Measurements from ENCODE around the gene ACOX2. TPM values are rescaled to one million over a fixed set of nuclear protein-coding genes. Genes with fewer than 3 reads are reported as not detected.
"Not testable (repeated sequence)": the region's sequence is repeated elsewhere in the genome, so short reads cannot be mapped to it uniquely, and the experiment has no call there.

ACOX2 gene
- total RNA-seq, 1 experiment from 2014 or later, result 2.9 TPM

DNA sequence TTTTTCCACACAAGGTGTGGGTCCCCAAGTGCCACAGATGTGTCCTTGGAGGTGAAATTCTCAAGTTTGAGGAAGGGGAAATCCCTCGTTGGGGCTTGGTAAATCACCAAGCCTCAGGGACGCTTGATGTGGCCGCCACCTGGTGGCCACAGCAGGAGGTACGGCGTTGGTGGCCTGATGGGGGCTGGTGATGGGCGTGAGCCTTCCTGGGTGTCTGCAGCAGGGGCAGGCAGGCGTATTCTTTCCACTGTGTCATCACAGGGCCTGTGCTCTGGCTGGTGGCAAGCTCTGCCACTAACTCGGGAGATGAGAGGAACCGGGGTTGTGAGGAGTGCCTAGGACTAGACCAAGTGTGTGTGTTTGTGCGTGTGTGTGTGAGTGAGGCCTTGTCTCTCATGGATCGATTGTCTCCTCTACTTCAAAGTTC is 4.2 kb downstream of the ACOX2 start:
- H3K36me3 ChIP-seq (replicated peaks; ENCODE audit: control insufficient read depth, insufficient read depth, low read length), result no peaks in the 10 kb centered on the region
- H3K27me3 ChIP-seq (ENCODE audit: control insufficient read depth, insufficient read depth, low read length), result no peaks in the 10 kb centered on the region
- no peak overlapping the region for H3K4me3 ChIP-seq (ENCODE audit: insufficient read depth, low read depth, low read length)
- peak; percentile 89 for DNase-seq

DNA sequence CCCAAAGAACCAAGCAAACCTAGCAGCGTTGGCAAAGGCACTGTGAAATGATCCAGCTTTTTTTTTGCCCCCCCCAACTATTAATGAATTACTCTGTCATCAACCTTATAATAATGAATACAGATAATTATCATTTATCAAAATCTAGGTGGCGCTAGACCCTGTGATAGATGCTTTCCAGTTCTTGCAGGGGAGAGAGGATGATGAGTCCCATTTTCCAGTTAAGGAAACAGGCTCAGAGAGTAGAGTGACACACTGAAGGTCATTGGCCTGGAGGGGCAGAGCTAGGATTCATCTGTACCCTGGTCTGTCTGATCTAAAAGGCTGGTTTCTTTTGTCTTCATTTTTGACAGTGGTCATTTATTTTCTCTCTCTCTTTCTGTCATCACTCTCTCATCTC is 5.0 kb downstream of the ACOX2 start:
- Histone ChIP-seq H3K36me3 (replicated peaks; ENCODE audit: control insufficient read depth, insufficient read depth, low read length) (no peaks in the 10 kb centered on the region), H3K4me3 (ENCODE audit: insufficient read depth, low read depth, low read length) (no peak overlapping the region), H3K27me3 (ENCODE audit: control insufficient read depth, insufficient read depth, low read length) (no peaks in the 10 kb centered on the region)
- no peak for DNase-seq

DNA sequence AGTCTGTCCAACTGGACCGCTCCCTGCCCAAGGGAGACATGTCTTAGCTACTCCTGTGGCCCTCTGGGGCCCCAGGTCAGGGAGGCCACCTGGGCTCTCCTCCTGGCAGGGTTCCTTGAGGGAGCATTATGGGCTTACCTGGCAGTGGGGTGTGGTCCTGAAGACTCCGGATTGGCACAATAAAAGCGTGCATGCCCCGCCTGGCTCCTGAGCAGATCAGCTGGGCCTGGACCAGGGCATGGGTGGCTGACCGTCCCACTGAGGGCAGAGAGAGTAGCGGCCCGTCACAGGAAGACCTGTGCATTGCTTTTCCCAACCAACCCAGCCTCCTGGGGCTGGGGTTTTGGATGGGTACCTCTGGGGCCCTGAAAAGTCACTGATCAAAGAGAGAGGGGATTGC is 5.4 kb downstream of the ACOX2 start:
- no peaks in the 10 kb centered on the region for H3K36me3 ChIP-seq (replicated peaks; ENCODE audit: control insufficient read depth, insufficient read depth, low read length)
- H3K4me3 ChIP-seq (ENCODE audit: insufficient read depth, low read depth, low read length), result no peak overlapping the region
- H3K27me3 ChIP-seq (ENCODE audit: control insufficient read depth, insufficient read depth, low read length), result no peaks in the 10 kb centered on the region
- DNase-seq, result no peak

DNA sequence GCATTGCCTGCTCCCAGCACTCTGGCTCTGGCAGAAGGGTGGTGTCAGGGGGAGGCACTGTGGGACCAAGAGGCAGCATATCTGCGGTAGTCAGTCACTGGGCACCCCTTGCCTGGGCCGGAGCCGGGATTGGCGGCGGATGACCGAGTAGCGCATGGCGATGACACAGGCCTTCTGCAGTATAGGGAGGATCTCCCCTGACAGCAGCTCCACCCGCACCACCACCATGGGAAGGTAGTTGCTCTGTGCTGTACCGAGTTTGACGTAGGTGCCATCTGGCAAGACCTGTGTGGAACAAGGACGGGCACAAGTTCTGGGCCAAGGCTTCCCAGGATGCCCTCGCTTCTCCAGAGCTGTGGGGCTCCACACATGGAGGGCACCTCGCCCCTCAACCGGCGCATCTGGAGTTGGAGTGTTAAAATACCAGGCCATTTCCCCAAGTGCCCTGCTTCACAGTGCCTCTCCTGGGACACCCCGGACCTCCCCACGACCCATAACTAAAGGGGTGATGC is 6.6 kb downstream of the ACOX2 start:
- no peaks in the 10 kb centered on the region for H3K36me3 ChIP-seq (replicated peaks; ENCODE audit: control insufficient read depth, insufficient read depth, low read length)
- no peaks in the 10 kb centered on the region for H3K27me3 ChIP-seq (ENCODE audit: control insufficient read depth, insufficient read depth, low read length)
- DNase-seq, result peak; percentile 27
- H3K4me3 ChIP-seq (ENCODE audit: insufficient read depth, low read depth, low read length), result no peak overlapping the region

DNA sequence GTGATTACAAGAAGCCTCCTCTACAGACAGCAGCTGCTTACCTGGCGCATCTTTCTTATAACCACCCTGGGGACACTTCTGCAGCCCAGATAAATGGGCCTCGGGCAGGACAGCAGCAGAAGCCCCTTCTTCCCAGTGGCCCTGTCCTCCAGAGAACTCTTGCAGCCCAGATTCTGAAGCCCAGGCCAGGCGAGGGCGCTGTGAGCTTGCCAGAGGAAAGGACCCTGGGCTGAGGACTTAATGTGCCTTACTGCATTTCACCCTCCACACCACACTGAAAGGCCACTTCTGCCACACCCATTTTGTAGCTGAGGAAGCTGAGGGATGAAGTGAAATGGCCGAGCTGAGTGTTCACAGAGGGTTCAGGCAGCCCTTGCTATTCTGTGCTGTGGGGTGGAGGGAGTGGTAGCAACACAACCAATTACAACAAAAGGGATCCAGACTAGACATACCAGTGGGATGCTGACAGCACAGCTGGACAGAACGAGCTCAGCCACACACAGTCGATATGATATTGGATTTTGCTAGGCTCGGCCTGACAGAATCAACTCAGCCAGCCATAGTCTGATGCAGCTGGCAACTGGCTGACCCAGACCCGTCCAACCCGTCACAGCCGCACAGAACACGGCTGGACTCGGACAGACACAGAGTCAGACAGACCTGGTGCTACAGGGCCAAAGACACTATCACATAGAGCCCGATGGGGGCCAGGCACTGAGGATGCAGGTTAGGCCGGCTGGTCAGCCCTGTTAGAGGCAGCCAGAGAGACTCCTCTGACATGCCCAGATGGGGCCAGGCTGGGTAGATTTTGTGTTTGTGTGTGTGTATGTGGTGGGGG is 7.3 kb downstream of the ACOX2 start:
- no peaks in the 10 kb centered on the region for H3K27me3 ChIP-seq (ENCODE audit: control insufficient read depth, insufficient read depth, low read length)
- peak; percentile 91 for DNase-seq
- no peak overlapping the region for H3K4me3 ChIP-seq (ENCODE audit: insufficient read depth, low read depth, low read length)

DNA sequence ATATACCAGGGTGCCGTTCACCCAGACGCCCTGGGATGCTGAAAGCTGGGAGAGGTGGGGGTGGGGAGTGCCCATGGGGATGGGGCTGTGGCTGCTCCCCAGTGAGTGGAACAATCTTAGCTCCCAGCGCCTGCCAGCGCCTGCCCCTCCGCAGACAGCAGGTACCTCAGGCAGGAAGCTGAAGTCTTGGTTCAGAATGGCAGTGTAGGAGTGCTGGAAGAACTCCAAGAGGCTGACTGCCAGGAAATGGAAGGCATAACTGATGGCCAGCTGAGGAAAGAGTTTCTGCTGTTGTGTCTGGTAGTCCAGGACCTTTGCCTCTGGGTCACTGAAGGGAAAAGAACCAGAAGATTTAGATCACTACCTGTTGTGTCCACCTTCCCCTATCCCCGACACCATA is 8.4 kb downstream of the ACOX2 start:
- DNase-seq, result peak; percentile 44
- Histone ChIP-seq H3K36me3 (replicated peaks; ENCODE audit: control insufficient read depth, insufficient read depth, low read length) (no peaks in the 10 kb centered on the region), H3K4me3 (ENCODE audit: insufficient read depth, low read depth, low read length) (no peak overlapping the region), H3K27me3 (ENCODE audit: control insufficient read depth, insufficient read depth, low read length) (no peaks in the 10 kb centered on the region)

More for the DNA sequence above, 7.3 kb downstream of the ACOX2 start:
- no peaks in the 10 kb centered on the region for H3K36me3 ChIP-seq (replicated peaks; ENCODE audit: control insufficient read depth, insufficient read depth, low read length)

DNA sequence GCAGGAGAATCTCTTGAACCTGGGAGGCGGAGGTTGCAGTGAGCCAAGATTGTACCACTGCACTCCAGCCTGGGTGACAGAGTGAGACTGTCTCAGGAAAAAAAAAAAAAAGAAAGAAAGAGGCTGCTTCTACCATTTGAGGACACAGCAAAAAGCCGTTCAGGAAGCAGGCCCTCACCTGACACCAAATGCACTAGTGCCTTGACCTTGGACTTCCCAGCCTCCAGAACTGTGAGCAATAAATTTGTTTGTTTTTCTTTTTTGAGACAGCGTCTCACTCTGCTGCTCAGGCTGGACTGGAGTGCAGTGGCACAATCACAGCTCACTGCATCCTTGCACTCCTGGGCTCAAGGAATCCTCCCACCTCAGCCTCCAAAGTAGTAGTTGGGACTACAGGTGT is 9.6 kb downstream of the ACOX2 start:
- not testable (repeated sequence) for H3K4me3 ChIP-seq (ENCODE audit: insufficient read depth, low read depth, low read length); H3K36me3 ChIP-seq (replicated peaks; ENCODE audit: control insufficient read depth, insufficient read depth, low read length); H3K27me3 ChIP-seq (ENCODE audit: control insufficient read depth, insufficient read depth, low read length); DNase-seq

DNA sequence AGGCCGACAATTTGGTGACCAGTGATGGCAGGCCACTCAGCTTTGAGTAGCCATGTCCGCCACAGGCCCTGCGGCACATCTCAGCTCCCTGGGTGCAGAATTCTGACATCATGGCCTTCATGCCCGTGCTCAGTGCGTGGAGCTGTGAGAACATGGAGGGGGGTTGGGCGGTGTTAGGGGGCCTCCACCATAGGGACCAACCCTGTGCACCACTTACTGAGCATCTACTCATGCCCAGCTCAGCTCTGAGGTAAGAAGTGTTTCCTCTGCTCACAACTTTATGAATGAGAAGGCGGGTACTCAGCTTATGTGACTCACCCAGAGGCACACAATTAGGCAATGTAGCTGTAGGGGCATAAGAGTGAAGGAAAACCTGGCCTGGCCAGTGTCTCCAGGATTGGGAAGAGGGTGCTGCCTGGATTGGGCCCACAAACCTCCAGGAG is 10.5 kb downstream of the ACOX2 start:
- Histone ChIP-seq H3K4me3 (ENCODE audit: insufficient read depth, low read depth, low read length) (no peak overlapping the region), H3K36me3 (replicated peaks; ENCODE audit: control insufficient read depth, insufficient read depth, low read length) (no peaks in the 10 kb centered on the region), H3K27me3 (ENCODE audit: control insufficient read depth, insufficient read depth, low read length) (no peaks in the 10 kb centered on the region)
- DNase-seq, result peak; percentile 67

DNA sequence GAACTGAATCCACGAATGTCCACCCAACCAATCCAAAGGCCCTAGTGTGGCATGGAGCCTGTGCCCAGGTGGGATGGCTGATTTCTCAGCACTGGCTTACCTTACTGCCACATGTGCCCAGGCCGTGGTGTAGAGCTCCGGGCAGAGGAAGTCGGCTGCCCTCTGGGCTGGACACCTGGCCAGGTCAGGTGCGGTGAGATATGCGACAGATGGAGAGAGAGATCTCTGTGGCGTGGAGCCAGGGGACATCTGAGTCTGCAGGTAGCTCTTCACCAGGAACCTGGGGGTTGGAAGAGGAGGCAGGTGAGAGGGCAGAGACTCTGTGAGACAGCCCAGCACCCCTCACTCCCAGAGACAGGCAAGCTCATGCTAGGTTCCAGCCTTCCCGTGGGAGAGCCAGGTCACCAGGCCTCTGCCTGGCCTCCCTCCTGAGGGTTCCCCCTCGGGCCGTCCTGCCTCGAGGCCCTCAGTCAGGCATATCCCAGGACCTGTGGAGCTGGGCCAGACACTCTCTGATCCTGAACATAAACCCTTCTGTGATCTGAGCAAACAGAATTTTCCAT is 12.6 kb downstream of the ACOX2 start:
- no peak overlapping the region for H3K4me3 ChIP-seq (ENCODE audit: insufficient read depth, low read depth, low read length)
- H3K27me3 ChIP-seq (ENCODE audit: control insufficient read depth, insufficient read depth, low read length), result no peaks in the 10 kb centered on the region
- DNase-seq, result peak; percentile 13
- no peaks in the 10 kb centered on the region for H3K36me3 ChIP-seq (replicated peaks; ENCODE audit: control insufficient read depth, insufficient read depth, low read length)

DNA sequence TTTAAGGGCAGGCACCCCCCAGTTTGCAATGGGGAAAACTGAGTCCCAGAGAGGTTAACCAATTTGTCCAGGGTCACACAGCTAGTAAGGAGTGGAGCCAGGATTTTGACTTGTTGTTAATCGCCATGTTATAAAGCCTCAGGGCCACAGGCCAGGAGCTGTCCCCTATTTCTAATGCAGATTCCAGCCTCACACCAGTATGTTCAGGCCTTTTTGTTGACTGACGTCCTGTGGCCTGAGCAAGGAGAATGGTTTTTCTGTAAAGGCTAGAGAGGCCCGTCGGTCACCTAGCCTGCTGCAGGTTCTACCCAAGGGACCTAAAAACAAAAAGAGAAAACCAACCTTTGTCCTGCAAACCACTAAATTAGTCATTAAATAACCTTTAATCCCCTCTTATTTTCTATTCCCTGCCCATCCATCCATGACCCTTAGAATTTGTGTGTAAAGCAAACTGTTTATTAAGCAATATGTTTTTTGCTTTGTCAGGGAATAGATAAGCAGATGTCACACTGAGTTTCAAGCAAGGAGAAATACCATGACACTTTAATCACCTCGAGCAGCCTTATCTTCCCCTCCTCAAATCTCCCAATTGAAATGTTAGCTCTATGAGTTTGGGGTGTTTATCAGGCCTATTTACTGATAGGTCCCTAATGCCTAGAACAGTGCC is 14.1 kb downstream of the ACOX2 start:
- Histone ChIP-seq H3K27me3 (ENCODE audit: control insufficient read depth, insufficient read depth, low read length) (no peaks in the 10 kb centered on the region), H3K4me3 (ENCODE audit: insufficient read depth, low read depth, low read length) (no peak overlapping the region), H3K36me3 (replicated peaks; ENCODE audit: control insufficient read depth, insufficient read depth, low read length) (no peaks in the 10 kb centered on the region)
- DNase-seq, result peak; percentile 32

DNA sequence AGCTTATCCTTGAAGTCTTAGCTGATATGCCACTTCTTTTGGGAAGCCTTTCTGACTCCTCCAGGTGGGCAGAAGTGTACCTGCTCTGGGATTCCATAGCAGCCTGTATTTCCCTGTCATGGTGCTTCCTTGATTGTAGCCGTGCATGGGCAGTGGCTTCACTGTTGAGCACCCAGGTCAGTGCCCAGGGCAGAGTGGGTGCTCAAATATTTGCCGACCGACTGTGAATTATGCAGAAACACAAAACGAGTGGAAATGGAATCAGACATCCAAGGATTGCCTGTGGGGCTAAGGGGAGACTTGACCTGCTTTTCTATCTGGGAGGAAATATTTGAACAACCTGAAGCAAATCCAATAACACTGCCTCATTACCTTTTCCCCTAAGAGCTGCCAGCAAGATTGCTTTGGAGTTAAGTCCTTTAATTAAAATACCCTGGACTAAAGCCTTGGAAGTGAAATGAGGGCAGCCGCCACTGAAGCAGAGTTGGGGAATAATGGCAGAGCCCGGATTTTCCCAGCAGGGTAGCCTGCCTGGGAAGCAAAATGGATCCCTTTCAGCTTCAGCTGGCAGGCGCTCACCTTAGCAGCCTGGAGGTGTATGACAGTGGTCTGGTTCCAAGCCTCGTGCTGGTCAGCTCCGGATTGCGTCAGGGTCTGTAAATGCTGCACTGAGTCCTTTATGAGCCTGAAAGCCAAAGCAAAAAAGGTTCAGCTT is 14.9 kb downstream of the ACOX2 start:
- DNase-seq, result peak; percentile 63
- Histone ChIP-seq H3K27me3 (ENCODE audit: control insufficient read depth, insufficient read depth, low read length) (no peaks in the 10 kb centered on the region), H3K36me3 (replicated peaks; ENCODE audit: control insufficient read depth, insufficient read depth, low read length) (no peaks in the 10 kb centered on the region), H3K4me3 (ENCODE audit: insufficient read depth, low read depth, low read length) (no peak overlapping the region)

DNA sequence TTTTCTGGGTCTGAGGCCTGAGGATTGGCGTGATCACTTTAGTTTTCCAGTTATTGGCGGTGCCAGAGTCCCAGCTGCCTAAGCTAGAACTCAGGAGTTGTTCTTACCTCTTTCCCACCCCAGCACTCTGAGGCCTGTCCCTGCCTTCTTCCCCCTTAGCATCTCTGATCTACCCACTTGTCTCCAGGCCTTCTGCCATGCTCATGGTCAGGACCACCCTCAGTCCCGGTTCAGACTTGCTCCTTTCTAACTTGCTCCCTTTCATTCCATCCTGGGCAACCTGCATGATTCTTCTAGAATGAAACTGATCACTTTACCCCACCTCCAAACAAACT is 15.7 kb downstream of the ACOX2 start:
- no peaks in the 10 kb centered on the region for H3K27me3 ChIP-seq (ENCODE audit: control insufficient read depth, insufficient read depth, low read length)
- H3K36me3 ChIP-seq (replicated peaks; ENCODE audit: control insufficient read depth, insufficient read depth, low read length), result no peaks in the 10 kb centered on the region
- H3K4me3 ChIP-seq (ENCODE audit: insufficient read depth, low read depth, low read length), result no peak overlapping the region
- no peak for DNase-seq

DNA sequence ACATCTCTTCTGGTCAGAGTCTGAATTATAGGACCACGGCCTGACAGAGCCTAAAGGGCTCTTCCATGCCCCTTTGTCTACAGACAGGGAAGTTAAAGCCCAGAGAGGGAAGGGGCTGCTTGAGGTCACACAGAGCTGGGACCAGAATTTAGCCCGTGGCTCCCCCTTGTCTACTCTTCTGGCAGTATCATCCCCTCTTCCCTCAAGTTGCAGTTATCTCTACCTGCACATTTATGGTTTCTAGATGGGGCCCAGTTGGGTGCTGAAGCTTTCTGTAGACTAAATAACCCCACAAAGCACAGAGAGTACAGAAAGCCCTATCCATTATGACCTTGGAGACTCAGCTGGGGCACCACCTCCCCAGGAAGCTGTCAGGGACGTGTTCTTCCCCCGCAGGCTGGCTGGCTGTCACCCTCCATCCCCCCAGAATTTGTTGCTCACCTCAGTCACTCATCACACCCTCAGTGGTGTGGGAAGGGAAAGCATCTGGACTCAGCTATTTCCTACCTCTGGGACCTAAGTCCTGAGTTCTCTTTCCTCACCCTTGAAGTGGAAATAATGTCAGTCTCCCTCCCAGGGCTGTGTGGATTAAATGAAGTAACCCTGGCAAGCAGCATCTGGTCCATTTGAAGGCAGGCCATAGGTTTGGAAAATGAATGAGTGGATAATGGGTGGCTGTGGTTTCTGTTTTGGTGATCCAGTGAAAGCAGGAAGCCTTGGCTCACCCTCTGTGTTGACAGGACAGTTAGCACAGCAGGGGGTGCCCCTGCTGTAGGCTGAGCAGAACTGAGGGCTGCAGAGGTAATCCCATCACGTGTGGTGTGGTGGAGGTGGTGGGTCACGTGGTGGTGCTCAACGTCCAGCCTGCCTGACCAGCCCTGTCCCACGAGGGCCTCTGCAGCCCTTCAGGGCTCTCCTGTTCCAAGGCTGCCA is 16.3 kb downstream of the ACOX2 start:
- DNase-seq, result peak; percentile 19
- Histone ChIP-seq H3K4me3 (ENCODE audit: insufficient read depth, low read depth, low read length) (no peak overlapping the region), H3K27me3 (ENCODE audit: control insufficient read depth, insufficient read depth, low read length) (no peaks in the 10 kb centered on the region), H3K36me3 (replicated peaks; ENCODE audit: control insufficient read depth, insufficient read depth, low read length) (no peaks in the 10 kb centered on the region)
